ENCODE results near the gene SLC44A4. TPM values are rescaled to one million over a fixed set of nuclear protein-coding genes. Genes with fewer than 3 reads are reported as not detected.

The SLC44A4 gene
- total RNA-seq (2011; cell fraction: chromatin; rRNA removed; ENCODE audit: low replicate concordance) = 13.6 and 22.5 TPM in 2 replicates
- total RNA-seq (2011; cell fraction: nucleolus; rRNA removed) = 16.0 and 16.6 TPM in 2 replicates
- total RNA-seq (2011; cell fraction: nucleoplasm; rRNA removed) = 10.0 and 15.2 TPM in 2 replicates
- 7.9 and 9.8 TPM in 2 replicates for total RNA-seq (2014; rRNA removed)
- 7.3 and 10.3 TPM in 2 replicates for total RNA-seq (2014; rRNA removed; fragmentation: Illumina TruSeq; extraction: Trizol)
- 9.2 and 11.2 TPM in 2 replicates for total RNA-seq (2015; rRNA removed; fragmentation: Illumina TruSeq; extraction: Trizol)
- total RNA-seq (2021) = 13.6 and 18.6 TPM in 2 replicates
- polyA plus RNA-seq (2011; rRNA removed) = 11.2 and 13.0 TPM in 2 replicates
- 9.9 and 10.0 TPM in 2 replicates for polyA plus RNA-seq (2011; cell fraction: cytosol; rRNA removed)
- 15.2 and 17.2 TPM in 2 replicates for polyA plus RNA-seq (2011; cell fraction: nucleus; rRNA removed)
- polyA plus RNA-seq (2012) = 10.3 and 17.3 TPM in 2 replicates
- 12.1 and 13.0 TPM in 2 replicates for polyA plus RNA-seq (2014; fragmentation: Illumina TruSeq; extraction: Trizol)
- 10 to 100 TPM in 1 of 2 experiments, 1 to 10 TPM in 1; 9.0 to 12.8 TPM for polyA plus RNA-seq (2014; fragmentation: Nextera tagmentation; extraction: Ambion mirVana)
- 13.6 TPM in 2 replicates for polyA plus RNA-seq (2014; rRNA removed)
- 2.9 and 3.4 TPM in 2 replicates for polyA minus RNA-seq (2011; rRNA and poly(A)+ RNA removed)
- 1.4 and 4.3 TPM in 2 replicates for polyA minus RNA-seq (2011; cell fraction: cytosol; rRNA and poly(A)+ RNA removed)
- 4.2 and 5.8 TPM in 2 replicates for polyA minus RNA-seq (2011; cell fraction: nucleus; rRNA and poly(A)+ RNA removed)
- percentile 55 among the genes with signal in this experiment for Bru-seq, nascent RNA
- BruChase-seq, experiment 1, labeled RNA remaining after a 2-hour chase = percentile 63 among the genes with signal in this experiment
- BruChase-seq, experiment 2, labeled RNA remaining after a 6-hour chase = percentile 68 among the genes with signal in this experiment
- long read RNA-seq, experiment 1, partial matches to known transcripts = 29 of 67 reads
- long read RNA-seq, experiment 1, other reads (novel, unspliced or antisense) = 38 of 67 reads
- long read RNA-seq, experiment 2, partial matches to known transcripts = 4 of 8 reads
- long read RNA-seq, experiment 2, other reads (novel, unspliced or antisense) = 4 of 8 reads
- long read RNA-seq, experiment 3, partial matches to known transcripts = 1 of 1 reads
- long read RNA-seq, experiment 3, other reads (novel, unspliced or antisense) = 0 of 1 reads

DNA sequence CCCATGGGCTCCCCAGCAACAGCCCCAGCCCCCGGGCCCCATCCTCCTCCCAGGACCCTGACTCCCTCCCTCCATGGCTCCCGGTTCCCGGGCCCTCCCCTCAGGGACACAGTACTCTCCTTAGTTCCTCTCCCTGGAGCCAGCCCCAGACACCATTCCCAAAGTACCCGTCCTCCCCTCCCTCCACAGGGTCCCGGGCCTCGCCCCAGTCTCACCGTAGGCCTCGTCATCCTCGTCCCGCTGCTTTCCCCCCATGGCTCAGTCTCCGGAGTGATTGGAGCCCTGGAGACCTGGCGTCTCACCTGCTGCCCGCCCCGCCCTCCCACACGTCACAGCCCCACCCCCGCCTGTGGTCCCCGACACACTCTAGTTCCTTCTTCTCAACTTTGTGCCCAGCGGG is at the start of gene SLC44A4:
Gene SLC44A4, minus strand, starts transcription at position 272 of the 400 bp plus-strand sequence. Its CDS starts 17 bp downstream, at position 255.
- whole genome bisulfite sequencing (ENCODE audit: insufficient coverage, low coverage, missing lambda C conversion rate) = 64% methylated on average over 8 of the region's 18 CpGs
- POLR2A ChIA-PET = no interaction called here
- Histone ChIP-seq H3K79me2 (ENCODE audit: control insufficient read depth, insufficient read depth, low read length) (no peaks in the 10 kb centered on the region), H3K9ac (ENCODE audit: insufficient read depth in 1 of 2, low read depth in 2 of 2, low read length in 2 of 2) (peak within 1 kb of the TSS in 1 of 2 experiments; percentile 80; a peak in 2 of 4 replicates), H4K20me1 (replicated peaks; ENCODE audit: control insufficient read depth, insufficient read depth, low read length) (no peaks in the 10 kb centered on the region), H2AFZ (ENCODE audit: low read depth, low read length) (peak within 1 kb of the TSS; percentile 71; the same call in 1 of the 2 replicates), H3K4me2 (ENCODE audit: insufficient read depth, low read length) (no peak within 1 kb of the TSS), H3K9me3 (replicated peaks; ENCODE audit: control insufficient read depth, insufficient read depth, low read depth, low read length) (no peaks in the 10 kb centered on the region), H3K4me1 (replicated peaks in 1 of 2; ENCODE audit: control insufficient read depth in 2 of 2, insufficient read depth in 2 of 2, low read length in 2 of 2) (peaks cover 0 to 31% of the 10 kb centered on the region in 2 experiments; a peak in 3 of 5 replicates), H3K9me1 (ENCODE audit: control insufficient read depth, insufficient read depth, low read length) (no peaks in the 10 kb centered on the region), H3K4me3 (no peak within 1 kb of the TSS), H3K36me3 (ENCODE audit: control insufficient read depth, insufficient read depth, low read length) (peaks cover 41% of the 10 kb centered on the region; the same call in 2 of the 3 replicates), H3K27me3 (ENCODE audit: control insufficient read depth in 2 of 2, insufficient read depth in 2 of 2, low read length in 2 of 2) (no peaks in the 10 kb centered on the region), H3K27ac (ENCODE audit: extremely low read depth, low read depth, low read length) (no peak within 1 kb of the TSS)
- ATAC-seq (no peak), FAIRE-seq (no peak), DNase-seq (ENCODE audit: extremely low read depth in 1 of 4, low spot score in 3 of 4) (peak in 2 of 4 experiments; percentile 39 to 47)
- in situ Hi-C loops (cut with MboI) (no loop called here), intact Hi-C loops (cut with micrococcal nuclease) (no loop called here)
- CTCF ChIA-PET (ENCODE audit: low intra/inter-chr PET ratio) = no interaction called here
- peak; percentile 53 for TF ChIP-seq POLR2G (IDR thresholded peaks at IDR 0.05; ENCODE audit: low read depth, low read length)
- TF ChIP-seq MTF1 (CRISPR knock-in tag; IDR thresholded peaks at IDR 0.05; ENCODE audit: borderline replicate concordance) = no peak
- TF ChIP-seq ZNF778 (CRISPR knock-in tag; IDR thresholded peaks at IDR 0.05) = no peak
- no peak for TF ChIP-seq FOXO4 (CRISPR knock-in tag; IDR thresholded peaks at IDR 0.05)
- BruUV-seq (replicated peaks) = no TSS peak
